GM23248 (cell line): ENCODE results near the gene ENG.

ENCODE experiments used
- EZH2 ChIP-seq: fragments of 200-600 bp; sonication (generic); IDR thresholded peaks from 2 replicates; pipeline ENCODE4 v1.6.1; 2018; ENCODE audit warnings: antibody characterized with exemption, mild to moderate bottlenecking; ENCODE audit not compliant: insufficient read depth, poor library complexity, severe bottlenecking
- EZH2phosphoT487 ChIP-seq: fragments of 200-600 bp; sonication (generic); IDR thresholded peaks from 2 replicates; pipeline ENCODE4 v1.6.1; 2018; ENCODE audit warnings: antibody characterized with exemption, moderate library complexity, mild to moderate bottlenecking, low read depth; ENCODE audit not compliant: insufficient read depth

DNA sequence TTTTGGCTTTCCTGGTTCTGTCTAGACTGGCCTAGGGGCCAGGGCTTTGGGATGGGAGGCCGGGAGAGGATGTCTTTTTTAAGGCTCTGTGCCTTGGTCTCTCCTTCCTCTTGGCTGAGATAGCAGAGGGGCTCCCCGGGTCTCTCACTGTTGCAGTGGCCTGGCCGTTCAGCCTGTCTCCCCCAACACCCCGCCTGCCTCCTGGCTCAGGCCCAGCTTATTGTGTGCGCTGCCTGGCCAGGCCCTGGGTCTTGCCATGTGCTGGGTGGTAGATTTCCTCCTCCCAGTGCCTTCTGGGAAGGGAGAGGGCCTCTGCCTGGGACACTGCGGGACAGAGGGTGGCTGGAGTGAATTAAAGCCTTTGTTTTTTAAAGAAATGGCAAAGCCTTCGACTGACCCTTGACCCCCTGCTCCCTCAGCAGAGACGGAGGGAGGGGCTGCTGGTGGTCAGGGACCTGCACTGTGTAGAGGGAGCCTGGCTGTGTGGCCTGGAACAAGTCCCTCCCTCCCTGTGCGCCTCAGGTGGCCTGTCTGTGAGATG, 40.7 kb downstream of the ENG start:
- TF ChIP-seq EZH2, result no peak
- TF ChIP-seq EZH2phosphoT487, result no peak
